Keratinocyte (primary cell): Measurements from ENCODE around the gene PSRC1.

Experiments
- CTCF ChIP-seq, 3 experiments: IDR thresholded peaks in 1 of 3; conservative IDR thresholded peaks in 1 of 3; optimal IDR thresholded peaks in 1 of 3; 2 replicates in 2 of 3; 3 replicates in 1 of 3; pipeline versions ENCODE3 to v1.5.1; 2011; ENCODE audit warnings: low read length in 3 of 3, mild to moderate bottlenecking in 3 of 3, moderate library complexity in 2 of 3, control low read depth in 1 of 3, inconsistent platforms in 1 of 3; ENCODE audit not compliant: insufficient read depth in 2 of 3; ENCODE audit errors: extremely low read depth in 1 of 3
- EZH2 ChIP-seq: IDR thresholded peaks from one replicate; pipeline ENCODE4 v1.6.1; 2012; ENCODE audit warnings: inconsistent platforms, mild to moderate bottlenecking, low read length, moderate library complexity

DNA sequence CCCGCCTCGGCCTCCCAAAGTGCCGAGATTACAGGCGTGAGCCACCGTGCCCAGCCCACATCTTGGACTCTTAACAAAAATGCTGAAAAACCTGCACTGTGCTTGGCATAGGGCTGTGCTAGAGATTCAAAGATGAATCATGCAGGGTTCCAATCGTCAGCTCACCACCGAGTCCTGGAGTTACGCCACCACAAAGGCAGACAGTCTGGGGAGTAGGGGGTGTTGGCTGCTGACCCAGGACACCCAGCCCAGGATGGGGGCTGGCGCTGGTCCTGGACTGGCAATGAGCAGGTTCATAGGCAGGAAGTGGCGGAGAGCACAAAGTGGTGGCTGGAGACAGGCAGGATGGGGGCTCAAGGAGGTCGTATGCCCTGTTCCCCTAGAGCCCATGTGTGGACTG is 16.0 kb downstream of the PSRC1 start:
- TF ChIP-seq CTCF (optimal IDR thresholded peaks at IDR 0.05 in 1 of 3, IDR thresholded peaks at IDR 0.05 in 1 of 3, conservative IDR thresholded peaks at IDR 0.05 in 1 of 3; ENCODE audit: extremely low read depth in 1 of 3, insufficient read depth in 2 of 3, low read length in 3 of 3) (no peak), EZH2 (no peak)
